NOMO-1 treated with DMSO at 0.1 percent for 48 hours (cell line): ENCODE data around the gene AP3B1.
A peak's percentile ranks its signal among the peaks of the same experiment; 100 is the strongest.

ENCODE experiments used
- DNase-seq: peaks from one replicate; lab custom pipeline; 2025; ENCODE audit not compliant: unreplicated experiment; lab: John Stamatoyannopoulos, UW

AP3B1 gene

DNA sequence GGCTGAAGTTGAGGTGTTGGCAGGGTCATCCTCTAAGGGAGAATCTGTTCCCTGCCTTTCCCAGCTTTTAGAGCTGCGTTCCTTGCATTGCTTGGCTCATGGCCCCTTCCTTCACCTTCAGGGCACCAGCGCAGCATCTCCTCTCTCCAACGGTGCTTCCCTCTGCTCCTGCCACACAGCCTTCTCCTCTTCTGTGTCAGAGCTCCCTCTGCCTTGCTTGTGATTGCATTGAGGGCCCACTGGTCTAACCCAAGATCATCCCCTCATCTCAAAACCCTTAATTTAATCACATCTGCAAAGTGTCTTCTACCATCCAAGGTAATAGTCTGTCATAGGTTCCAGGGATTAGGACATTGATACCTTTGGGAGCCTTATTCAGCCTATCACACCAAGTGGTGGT lies 312.7 kb downstream of the AP3B1 start:
- DNase-seq: no peak

DNA sequence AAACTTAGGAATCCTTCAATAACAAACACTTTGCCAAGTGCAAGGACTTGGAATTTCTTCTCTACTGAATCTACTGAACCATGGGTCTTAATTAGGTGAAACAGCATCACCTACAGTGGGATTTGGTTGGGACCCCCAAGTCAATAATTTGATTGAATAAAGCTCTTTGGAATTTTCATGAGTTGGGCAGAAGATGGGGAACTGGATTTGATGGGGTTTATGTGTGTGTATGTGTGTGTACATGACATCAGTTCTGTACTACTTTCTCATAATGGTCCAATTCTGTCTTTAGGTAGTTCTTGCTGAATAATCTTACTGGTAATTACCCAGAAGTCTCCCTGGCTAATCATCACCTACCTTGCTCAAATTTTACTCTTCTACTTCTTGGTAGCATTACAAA lies 319.9 kb downstream of the AP3B1 start:
- DNase-seq: no peak

DNA sequence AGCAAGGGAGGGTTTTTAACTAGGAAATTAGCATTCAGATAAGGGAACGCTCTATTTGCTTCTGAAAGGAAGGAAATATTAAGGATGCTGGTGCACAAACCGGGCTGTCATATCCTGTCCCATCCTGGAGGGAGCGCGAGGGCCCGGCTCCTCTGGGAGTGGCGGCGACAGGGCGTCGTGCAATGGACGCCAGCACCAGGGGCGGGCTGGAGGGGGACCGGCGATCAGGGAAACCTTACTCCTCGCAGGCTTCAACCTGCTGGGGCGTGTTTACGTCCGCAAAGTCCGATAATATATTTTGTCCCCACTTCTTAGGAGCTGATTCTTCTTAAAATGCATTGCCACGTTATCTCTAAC lies 321.3 kb downstream of the AP3B1 start:
- DNase-seq: no peak

DNA sequence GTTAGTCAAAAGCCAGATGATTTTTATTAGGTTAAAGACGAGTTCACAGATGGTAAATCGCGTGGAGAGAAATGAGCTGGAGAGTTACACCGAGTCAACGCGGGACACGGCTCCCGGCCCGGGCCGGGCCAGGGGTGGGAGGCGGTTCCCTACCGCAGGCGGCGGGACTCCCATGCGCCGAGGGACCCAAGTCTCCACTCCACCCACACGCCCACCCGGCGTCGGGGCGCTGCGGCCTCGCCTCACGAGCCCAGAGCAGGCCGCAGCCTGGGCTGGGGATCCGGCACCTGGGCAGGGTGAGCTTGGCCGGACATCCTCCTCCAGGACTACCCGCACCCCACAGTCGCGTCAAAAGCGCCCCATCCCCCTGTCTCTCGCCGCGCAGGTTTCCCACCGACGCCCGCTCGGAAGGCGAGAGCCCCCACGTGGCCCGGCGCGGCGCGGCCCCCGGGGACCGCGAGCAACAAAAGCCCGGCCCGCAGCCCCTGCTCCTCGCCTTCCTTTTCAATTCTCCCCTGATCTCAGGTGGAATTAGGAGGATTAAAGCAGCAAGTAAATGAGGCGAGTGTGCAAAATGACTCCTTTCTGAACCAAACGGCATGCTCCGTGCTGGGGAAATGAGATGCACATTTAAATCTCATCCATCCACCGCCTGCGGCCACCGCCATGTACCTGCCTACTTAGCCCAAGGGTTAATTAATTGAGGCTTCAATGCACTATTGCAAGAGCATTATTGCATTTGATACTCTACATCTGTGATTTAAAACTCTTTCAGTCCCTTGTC lies 321.8 kb downstream of the AP3B1 start:
- DNase-seq: peak; percentile 54

DNA sequence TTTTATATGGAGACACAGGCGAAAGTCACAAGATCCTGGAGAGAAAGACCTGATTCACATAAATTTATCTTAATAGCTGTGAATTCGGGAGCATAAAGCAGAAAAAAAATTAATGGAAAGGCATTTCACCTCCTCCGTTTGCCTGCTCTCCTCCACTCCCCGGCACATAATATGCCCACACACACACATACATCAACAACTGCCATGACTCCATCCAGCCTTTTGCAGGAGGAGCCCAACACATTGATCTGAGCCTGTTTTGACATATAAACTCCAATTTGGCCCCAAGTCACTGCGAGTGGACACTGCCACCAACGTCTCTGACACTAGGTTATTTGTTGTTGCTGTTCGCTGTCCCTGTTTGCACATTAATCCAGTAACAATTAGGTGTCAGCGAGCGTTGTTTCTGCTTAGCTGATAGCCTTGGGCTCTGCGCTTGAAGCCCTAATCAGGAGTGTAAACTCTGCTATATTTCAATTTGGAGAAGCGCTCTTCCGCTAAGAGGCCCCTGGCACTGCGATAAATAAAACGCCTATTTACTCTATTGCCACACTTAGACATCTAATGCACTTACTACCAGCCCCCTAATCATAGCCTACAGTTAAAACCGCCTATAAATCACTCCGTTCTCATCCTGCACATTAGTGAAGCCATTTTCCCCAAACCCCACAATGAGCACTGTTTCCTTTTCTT lies 322.6 kb downstream of the AP3B1 start:
- DNase-seq: peak; percentile 83

DNA sequence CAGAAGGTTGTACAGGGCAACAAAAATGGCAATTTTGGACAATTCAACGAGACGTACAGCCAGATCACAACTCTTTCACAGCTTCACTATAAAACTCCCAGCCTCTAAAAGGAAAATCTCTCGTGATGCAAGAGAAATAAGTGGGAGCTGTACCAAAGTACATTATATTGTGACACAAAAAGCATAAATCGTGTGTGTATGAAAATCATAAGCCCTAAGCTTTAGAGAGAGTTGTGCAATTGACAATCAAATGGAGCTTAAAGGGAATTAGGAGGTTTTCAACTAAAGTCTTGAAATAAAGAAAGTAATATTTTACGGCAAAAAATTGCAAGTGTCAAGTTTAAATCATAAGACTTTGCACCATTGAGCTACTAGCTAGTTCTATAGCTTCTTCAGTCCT lies 323.6 kb downstream of the AP3B1 start:
- DNase-seq: no peak

DNA sequence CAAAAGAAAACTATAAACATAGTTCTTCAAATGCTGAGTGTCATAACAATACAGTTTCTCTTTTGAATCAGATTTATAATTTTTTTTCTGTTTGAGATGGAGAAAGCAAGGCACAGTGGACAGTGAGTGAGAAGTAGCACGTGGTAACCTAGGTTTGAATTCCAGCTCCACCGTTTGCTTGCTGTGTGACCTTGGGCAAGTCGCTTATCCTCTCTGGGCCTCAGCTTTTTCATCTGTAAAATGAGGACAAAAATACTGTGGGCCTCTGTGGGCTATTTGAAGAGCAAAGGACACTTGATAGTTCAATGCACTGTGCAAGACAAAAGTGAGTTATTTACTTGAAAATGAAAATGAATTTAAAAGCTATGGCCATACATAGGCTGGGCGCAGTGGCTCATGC lies 330.7 kb downstream of the AP3B1 start:
- DNase-seq: no peak

DNA sequence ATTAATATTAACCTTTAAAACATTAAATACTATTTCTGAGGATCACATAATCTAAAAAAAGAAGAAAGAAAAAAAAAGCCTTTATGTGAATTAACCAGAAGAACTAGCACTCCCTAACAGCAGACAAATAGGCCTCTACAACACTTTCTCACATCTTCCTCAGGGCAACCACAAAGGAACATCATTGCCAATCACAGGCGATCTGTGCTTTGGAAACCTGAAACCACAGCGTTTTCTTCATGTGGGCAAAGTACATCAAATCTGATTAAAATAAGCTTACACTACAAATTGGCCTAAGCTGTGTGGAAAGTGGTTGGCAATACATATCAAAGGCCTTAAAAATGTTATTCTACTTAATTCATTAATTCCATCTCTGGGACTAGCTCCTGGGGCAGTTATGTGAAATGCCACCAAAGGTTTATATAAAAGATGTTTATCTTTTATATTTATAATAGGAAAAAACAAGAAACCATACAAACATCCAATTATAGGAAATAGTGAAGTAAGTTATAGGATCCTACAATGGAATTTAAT lies 333.6 kb downstream of the AP3B1 start:
- peak; percentile 27 for DNase-seq

DNA sequence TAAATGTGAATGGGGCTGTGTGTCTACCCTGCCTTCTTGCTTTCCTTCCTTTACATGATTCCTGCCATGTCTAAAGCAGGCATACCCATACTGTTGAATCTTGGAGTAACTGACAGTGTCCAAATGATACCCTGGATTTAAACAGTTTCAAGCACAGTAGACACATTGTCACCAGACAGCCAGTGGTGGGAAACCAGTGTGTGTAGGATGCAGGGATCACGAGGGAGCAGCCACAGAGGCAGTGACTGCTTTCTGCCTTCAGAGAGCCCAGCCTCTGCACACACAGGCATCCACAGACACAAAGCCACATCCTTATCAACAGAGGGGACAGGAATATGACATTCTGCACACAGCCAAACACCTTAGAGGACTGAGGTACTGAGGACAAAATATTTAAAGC lies 334.2 kb downstream of the AP3B1 start:
- DNase-seq: no peak

DNA sequence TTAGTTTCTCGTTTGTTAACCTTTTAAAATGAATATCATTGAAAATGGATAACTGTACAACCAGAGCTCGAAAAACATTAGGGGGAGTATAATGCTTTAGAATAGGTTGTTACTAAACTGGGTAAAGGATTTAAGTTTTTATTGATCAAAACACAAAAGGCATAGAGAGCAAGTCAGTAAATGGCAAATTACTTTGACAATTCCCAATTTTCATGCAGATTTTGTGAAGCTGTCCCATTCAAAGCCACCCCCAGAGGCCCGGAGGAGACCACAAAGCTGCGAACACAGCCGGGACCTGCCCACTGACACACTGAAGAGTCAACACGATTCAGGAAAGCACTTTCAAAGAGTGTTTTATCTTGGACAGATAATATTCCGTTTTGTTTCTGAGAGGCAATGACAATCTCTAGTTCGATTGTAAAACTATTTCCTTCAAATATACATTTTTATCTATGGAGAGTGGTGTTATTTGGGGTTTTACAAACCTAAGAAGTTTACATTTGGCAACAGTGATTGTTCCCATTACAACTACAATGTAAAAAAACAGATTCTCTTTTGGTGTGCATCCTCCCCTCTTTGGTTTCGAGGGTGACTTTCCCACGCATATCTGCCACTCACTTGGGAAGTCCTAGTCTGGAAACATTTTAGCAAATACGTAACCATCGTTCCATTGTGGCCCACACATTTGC lies 335.7 kb downstream of the AP3B1 start:
- no peak for DNase-seq

DNA sequence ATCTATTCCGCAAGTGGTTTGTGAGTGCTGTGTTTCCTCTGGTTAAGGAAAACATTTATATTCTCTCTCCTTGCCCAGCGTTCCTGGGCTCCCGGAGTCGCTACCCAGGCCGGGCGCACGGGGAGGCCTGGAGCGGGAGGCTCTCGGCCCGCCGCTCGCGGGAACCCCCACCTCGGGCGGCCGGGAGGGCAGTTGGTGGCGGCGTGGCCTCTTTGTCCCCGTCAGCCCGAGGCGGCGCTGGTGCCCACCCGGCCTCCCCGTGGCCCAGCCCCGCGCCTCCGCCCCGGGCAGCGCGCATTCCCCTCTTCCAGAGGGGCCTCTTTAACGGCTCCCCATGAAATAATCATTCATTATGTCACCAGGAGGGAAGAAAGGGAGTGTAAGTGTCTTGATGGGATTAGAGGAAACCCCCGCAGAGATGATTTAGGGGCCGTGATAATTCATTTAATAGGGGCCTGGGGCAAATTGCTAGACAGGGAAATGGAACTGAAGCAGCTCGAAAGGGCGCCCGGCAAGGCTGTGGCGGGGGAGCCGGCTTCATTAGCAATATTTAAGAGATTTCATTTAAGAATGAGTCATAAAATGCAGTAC lies 336.5 kb downstream of the AP3B1 start:
- DNase-seq: no peak

DNA sequence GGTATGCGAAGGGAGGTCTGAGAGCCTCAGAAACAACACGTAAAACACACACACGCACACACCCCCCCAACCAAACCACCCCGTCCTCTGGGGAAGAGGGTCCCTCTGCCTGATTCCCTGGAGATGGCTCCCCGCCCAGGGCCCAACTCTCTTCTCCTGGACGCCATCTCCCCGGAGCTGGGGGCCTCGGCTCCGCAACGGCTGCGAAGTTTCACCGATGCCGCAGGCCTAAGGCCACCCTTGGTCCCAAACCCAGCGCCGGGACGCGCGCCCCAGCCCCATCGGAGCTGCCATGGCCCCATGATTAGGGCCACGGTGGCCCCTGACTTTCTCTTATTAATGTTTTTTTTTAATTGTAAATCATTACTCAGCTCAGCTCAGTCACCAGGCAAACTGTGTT lies 337.0 kb downstream of the AP3B1 start:
- DNase-seq: no peak

DNA sequence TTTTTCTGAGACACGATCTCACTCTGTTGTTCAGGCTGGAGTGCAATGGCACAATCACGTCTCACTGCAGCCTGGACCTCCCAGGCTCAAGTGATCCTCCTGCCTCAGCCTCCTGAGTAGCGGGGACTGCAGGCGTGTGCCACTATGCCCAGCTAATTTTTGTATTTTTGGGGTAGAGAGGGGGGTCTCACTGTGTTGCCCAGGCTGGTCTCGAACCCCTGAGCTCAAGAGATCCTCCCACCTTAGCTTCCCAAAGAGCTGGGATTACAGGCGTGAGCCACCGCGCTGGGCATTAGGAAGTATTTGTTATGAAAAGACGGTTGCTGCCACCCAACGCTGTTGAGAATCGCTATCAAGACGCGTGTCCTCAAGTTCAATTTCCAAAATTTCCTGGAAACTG lies 337.4 kb downstream of the AP3B1 start:
- no peak for DNase-seq

DNA sequence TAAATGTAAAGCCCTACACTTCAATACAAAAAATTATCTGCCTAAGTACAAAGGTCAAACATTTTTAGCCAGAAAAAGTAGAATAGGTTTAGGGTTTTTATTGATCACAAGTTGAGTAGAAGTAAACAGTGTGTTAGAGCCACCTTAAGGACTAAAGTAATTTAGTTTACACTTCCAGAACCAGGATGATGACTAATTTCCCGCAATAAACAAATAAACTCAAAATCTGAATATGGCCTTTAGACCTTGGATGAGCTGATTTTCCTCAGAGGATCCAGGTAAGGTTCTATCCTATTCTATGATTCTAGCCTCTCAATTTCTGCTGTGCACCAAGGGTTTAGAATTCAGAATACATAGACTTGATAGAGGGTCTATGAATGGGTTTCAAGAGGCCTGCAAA lies 338.9 kb downstream of the AP3B1 start:
- no peak for DNase-seq

DNA sequence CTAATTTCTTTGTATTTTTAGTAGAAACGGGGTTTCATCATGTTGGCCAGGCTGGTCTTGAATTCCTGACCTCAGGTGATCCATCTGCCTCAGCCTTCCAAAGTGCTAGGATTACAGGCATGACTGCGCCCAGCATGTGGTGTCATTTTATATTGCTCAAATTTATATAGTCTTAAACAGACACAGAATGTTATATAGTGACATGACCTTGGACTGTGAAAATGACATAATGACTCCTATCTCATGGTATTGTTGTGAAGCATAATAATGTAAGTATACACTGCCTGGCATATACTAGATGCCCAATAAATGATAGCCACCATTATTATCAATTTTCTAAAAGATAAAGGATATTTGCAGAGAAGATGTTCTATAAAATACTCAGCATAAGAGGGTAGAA lies 341.1 kb downstream of the AP3B1 start:
- DNase-seq: no peak

DNA sequence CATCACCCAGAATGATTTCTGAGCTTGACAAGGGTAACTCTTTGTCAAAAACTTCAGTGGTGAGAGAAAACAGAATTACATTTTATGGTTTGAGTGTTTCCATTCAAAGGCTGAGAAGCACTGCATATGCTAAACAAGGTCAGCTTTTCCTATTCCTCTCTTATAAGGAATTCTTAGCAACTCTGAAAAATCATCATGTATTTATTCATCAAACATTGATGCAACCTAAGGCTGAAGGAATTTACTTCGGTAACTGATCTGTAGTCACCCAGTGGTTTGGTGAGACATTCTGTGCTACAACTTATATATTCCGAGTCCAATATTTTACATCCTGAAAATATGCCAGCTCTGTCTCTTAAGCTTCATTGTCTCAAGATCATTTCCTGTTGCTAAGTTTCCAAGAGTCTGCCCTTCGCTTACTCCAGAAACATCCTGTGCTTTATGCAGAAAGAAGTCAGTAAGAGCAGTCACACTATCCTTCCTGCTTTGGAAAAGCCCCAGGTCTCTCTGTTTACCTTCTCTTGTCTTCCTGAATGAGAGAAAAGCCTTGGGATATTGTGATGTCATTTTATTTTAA lies 341.8 kb downstream of the AP3B1 start:
- DNase-seq: no peak
